Aortic smooth muscle cell (primary cell): ENCODE results near the gene SIGLEC10. TPM values are rescaled to one million over a fixed set of nuclear protein-coding genes. Genes with fewer than 3 reads are reported as not detected.

Source experiments
- total RNA-seq: library from RNA; depleted of rRNA; stranded (reverse); fragments of >200 nt; gene quantifications from 2 replicates; pipeline ENCODE4 v1.2.3, GENCODE V29; 2014

The SIGLEC10 gene, protein sequence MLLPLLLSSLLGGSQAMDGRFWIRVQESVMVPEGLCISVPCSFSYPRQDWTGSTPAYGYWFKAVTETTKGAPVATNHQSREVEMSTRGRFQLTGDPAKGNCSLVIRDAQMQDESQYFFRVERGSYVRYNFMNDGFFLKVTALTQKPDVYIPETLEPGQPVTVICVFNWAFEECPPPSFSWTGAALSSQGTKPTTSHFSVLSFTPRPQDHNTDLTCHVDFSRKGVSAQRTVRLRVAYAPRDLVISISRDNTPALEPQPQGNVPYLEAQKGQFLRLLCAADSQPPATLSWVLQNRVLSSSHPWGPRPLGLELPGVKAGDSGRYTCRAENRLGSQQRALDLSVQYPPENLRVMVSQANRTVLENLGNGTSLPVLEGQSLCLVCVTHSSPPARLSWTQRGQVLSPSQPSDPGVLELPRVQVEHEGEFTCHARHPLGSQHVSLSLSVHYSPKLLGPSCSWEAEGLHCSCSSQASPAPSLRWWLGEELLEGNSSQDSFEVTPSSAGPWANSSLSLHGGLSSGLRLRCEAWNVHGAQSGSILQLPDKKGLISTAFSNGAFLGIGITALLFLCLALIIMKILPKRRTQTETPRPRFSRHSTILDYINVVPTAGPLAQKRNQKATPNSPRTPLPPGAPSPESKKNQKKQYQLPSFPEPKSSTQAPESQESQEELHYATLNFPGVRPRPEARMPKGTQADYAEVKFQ
- total RNA-seq, result not detected in 2 replicates

DNA sequence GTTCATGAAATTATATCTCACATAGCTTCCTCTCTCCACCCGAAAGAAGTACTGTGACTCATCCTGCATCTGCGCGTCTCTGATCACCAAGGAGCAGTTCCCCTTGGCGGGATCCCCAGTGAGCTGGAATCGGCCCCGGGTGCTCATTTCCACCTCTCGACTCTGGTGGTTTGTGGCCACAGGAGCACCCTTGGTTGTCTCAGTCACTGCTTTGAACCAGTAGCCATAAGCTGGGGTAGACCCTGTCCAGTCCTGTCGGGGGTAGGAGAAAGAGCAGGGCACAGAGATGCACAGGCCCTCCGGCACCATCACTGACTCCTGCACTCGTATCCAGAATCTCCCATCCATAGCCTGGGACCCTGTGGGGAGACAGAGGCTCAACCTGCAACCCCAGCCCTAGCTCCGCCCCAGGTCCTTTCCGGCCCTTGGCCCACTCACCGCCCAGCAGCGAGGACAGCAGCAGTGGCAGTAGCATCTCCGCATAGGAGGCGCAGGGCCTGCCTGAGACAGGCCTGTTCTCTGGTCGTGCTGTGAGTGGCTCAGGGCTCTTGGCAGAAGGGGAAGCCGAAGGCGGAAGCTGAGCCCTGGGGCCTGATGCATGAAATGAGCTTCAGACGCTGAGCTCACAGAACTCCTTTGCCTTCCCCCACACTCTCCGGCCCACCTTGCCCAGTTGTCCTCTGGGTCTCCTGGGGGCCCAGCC lies at the start of gene SIGLEC10:
Gene SIGLEC10, minus strand, starts transcription at position 536 of the 703 bp plus-strand sequence. Its CDS starts 61 bp downstream, at position 475.

DNA sequence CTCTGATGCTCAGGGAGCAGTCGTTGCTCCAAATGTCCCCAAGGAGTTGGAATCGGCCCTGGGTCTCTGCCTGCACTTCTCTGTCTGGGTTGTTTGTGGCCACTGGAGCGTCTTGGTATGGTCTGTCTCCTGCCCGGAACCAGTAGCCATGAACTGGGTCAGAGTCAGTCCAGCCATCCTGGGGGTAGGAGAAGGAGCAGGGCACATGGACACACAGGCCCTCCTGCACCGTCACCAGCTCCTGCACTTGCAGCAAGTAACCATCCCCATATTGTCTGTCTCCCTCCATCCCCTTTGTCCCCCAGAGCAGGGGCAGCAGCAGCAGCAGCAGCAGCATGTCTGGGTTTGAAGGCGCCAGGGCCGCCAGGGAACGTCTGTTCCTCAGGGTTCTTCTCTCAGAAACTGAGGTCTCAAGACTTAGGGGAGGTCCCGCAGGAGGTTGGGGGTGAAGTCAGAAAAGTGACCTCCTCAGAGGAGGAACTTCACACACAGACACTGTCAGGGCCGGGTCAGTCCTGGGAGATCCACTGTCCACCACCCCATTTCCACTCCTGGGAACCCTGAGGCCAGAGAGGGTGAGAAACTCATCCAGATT lies 40.7 kb upstream of the SIGLEC10 start, which contains the start of gene SIGLEC8:
Gene SIGLEC8, minus strand, starts transcription at position 404 of the 595 bp plus-strand sequence. Its CDS starts 67 bp downstream, at position 337.

DNA sequence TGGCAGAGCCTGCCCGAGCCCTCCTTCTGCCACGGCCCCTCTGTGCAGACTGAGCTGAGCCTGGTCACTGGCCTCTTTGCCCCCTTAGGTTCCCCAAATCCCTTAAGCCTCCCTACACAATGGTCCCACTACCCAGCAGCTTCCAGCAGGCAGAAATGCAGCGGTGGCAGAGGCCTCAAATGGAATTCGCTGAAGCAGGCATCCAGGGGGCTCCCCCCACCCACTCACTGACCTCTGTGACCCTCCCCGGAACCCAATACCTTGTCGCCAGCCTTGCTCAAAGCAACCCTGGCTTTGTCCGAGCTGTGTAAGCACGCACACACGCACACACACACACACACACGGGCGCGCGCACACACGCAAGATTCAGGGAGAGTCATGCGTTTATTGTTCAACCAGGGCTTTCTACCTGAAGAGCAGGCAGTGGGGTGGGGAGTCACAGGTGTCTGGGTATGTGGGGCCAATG lies 29.5 kb downstream of the SIGLEC10 start, which contains the start of gene LIM2:
Gene LIM2, minus strand, starts transcription at position 51 of the 466 bp plus-strand sequence. CDS start 531 bp downstream, outside the sequence.

GRCh38 chr19:51372649-51373504 lies 44.6 kb downstream of the SIGLEC10 start, which contains the start of gene NKG7:
Gene NKG7, minus strand, starts transcription at chr19:51372654. Its CDS starts 119 bp downstream, at chr19:51372535.

GRCh38 chr19:51368366-51369282 lies 48.8 kb downstream of the SIGLEC10 start, which contains the start of gene CLDND2:
Gene CLDND2, minus strand, starts transcription at chr19:51369003. Its CDS starts 426 bp downstream, at chr19:51368577.

GRCh38 chr19:51365965-51366388 lies 51.5 kb downstream of the SIGLEC10 start, which contains the start of gene ETFB:
Gene ETFB, minus strand, starts transcription at chr19:51366388. Its CDS starts 62 bp downstream, at chr19:51366326.

Other genes starting within 250 kb of the SIGLEC10 start
- gene CD33, start 192.6 kb downstream of the SIGLEC10 start, total RNA-seq, result not detected in 2 replicates
- not detected in 2 replicates for gene SIGLECL1, start 166.6 kb downstream of the SIGLEC10 start, total RNA-seq
- gene IGLON5, start 106.0 kb downstream of the SIGLEC10 start, total RNA-seq, result not detected in 2 replicates
- 0.25 and 0.26 TPM in 2 replicates for gene VSIG10L, start 75.5 kb downstream of the SIGLEC10 start, total RNA-seq
- 121 and 171 TPM in 2 replicates for gene ETFB, start 51.3 kb downstream of the SIGLEC10 start, total RNA-seq
- not detected in 2 replicates for gene CLDND2, start 48.6 kb downstream of the SIGLEC10 start, total RNA-seq
- not detected in 2 replicates for gene NKG7, start 45.0 kb downstream of the SIGLEC10 start, total RNA-seq
- gene LIM2, start 29.7 kb downstream of the SIGLEC10 start, total RNA-seq, result not detected in 2 replicates
- gene C19orf84, start 27.1 kb downstream of the SIGLEC10 start, total RNA-seq, result not detected in 2 replicates
- not detected in 2 replicates for gene SIGLEC8, start 40.8 kb upstream of the SIGLEC10 start, total RNA-seq
- not detected in 2 replicates for gene CEACAM18, start 60.9 kb upstream of the SIGLEC10 start, total RNA-seq
- not detected in 2 replicates for gene SIGLEC12, start 84.2 kb upstream of the SIGLEC10 start, total RNA-seq
- gene SIGLEC6, start 114.0 kb upstream of the SIGLEC10 start, total RNA-seq, result not detected in 2 replicates
- 3.4 and 4.5 TPM in 2 replicates for gene ZNF175, start 153.6 kb upstream of the SIGLEC10 start, total RNA-seq
- gene SIGLEC5, start 212.8 kb upstream of the SIGLEC10 start, total RNA-seq, result not detected in 2 replicates
- gene SIGLEC14, start 229.2 kb upstream of the SIGLEC10 start, total RNA-seq, result not detected in 2 replicates